HG03521 (cell line): ENCODE measurements around the gene FSTL5.

Experiments used
- ATAC-seq: cut with Tn5 transposase; IDR thresholded peaks from one replicate; pipeline ENCODE4 v1.9.1; 2021; ENCODE audit warnings: mild to moderate bottlenecking, moderate library complexity; ENCODE audit not compliant: unreplicated experiment

FSTL5 gene

DNA sequence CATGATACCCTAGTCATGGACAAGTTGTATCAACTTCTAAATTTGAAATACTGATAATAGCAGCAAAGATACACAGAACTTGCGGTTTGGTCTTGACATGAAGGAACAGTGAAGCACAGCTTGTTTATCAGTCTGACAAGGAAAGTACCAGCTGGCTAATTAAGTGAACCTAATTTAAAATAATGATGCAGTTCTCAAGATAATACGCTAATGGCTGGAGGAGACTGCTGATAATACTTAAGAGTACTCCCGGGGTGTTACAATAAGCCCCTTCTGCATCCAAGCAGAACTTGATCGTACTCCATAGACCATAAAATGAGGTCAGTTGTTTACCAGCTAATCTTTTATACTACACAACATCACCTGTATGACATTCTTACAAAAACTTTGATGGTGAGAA, 697.5 kb downstream of the FSTL5 start:
- ATAC-seq = no peak

DNA sequence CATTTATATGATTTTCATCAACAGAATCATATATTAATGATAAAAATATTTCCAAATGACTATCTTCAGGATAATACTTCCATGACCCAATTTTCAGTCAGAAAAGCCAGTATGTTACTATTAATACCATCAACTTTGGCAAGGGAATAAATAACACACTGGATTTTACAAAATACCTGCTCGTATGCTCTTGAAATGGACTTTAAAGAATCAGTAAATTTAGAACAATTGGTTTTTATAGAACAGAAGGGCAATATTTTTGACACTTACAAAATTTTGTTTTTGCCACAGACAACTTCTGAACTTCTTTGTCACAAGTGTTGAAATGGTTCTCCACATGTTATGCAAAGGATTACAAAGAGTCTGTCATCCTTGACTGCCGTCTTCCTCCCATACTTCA, 700.4 kb downstream of the FSTL5 start:
- ATAC-seq = no peak

DNA sequence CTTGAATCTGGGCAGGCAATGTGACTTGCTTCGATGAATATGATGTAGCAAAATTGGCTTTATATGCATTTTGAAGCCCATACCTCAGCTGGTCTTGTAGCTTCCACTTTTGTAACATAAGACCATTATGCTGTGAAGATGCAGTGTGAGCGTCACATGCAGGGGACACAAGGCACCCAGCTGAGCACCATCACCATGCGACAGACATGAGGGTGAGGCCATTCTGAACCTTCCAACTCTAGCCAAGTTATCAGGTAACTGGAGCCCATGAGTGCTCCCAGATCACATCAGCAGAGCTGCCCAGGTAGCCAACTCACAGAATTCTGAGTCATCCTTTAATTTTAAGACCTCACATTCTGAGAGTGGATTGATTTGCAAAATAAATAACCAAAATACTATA, 705.9 kb downstream of the FSTL5 start:
- no peak for ATAC-seq

DNA sequence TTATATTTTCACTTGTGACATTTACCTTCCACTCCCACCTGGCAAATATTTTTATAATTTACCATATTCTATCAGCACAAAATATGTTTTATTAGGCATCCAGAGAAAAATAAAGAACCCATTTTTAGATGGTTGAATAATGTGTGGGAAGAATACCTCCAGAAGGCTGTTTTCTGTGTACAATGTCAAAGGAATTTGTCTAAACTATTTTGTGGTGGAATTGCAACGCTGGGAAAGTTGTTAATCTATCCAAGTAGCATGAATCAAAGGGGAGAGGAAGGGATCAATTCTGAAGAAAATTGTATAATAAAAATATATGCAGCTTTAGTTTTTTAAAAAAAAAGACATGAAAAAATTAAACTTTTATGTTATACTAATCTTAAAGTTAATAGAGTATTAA, 706.5 kb downstream of the FSTL5 start:
- no peak for ATAC-seq

DNA sequence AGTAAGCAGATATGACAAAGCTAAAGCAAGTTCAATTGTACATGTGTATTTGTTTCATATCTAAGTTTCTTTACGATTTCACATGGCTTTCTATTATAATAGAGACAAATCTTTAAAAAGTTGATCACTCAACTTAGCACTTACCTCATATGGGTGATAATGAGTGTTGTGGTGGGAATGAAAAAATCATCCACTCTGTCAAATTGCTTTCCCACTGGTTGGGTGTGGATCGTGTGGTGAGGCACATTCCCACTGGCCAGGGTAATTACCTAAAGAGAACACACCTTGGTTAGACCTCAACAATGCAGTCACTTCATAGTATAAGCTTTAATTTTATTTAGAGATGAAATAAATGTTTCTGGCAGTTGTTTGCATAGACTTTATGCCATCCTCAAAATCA, 708.9 kb downstream of the FSTL5 start:
- ATAC-seq = no peak

DNA sequence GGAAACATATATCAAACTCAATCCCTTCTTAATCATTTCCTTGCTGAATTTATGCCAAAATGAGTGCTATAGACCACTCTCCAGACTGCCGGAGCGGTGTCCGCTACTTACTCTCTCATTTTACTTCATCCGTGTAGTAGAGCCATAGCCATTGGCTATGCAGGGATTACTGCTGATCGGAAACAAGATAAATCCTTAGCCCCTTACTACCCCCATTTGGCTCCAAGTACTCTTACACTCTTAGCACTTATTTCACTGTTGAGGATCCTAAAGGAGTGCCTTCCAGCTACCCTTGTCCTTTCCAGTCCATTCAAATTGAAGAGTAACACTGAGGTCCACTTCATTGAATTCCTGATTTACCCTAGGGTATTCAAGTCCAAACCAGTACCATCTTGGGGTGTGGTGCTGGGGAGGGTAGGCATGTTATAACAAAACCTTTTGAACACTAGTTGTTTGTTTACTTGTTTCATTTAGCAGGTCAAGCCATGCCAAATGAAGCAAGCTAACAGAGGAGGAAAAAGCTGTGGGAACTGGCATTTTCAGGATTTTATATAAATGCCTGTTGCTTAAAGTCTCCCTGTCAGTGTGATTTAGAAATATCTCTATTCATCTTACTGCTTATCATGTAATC, 715.1 kb downstream of the FSTL5 start:
- no peak for ATAC-seq

DNA sequence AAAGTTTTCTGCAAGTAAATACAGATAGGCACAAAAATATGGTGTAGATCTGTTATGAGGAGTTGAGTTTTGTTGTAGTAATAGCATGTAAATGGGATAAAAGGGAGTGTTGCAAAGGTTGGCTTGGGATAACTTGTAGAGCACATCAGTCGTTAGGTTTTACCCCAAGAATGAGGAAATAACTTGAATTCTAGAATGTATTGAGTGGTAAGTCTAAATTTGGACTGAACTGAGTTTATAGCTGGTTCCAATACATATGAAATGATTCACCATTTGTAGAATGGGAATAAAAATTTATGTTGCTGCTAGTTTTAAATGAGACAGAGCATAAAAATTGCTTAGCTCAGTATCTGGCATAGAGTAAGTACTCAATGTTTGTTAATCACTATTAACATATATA, 719.2 kb downstream of the FSTL5 start:
- no peak for ATAC-seq

DNA sequence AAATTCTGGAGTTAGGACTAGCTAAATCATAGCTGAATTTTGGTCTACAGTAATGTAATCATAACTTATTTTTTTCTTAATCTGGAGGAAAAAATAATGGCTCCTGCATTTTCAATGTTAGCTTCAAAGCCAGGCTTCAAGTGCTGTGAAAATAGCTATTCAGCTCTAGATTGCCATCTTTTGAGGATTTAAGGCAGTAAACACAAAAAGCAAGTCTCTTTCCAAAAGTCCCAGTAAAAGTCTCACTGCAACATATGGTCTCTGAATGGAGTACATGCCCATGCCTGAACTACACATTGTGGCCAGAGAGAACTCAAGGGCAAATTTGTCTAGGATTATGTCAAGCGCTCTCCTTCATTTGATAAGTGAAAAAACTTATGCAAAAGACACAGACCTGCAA, 720.9 kb downstream of the FSTL5 start:
- ATAC-seq = no peak

DNA sequence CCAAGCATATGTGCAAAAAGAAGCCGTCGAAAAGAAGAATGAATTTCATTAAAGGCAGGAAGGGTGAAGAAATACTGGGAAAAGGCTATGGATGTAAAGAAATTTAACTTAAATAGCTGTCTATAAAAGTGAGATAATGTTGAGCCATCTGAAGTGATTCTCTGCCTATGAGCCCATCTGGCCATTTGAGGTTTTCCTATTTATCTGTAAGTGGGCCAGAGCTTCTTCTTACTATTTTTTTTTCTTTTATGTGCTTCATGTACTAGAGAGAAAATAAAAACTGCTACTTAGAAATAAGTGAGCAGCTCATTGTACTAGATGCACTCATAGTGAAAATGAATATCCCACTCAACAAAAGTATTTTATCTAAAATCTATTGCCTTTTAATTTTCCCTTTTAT, 725.7 kb downstream of the FSTL5 start:
- no peak for ATAC-seq

DNA sequence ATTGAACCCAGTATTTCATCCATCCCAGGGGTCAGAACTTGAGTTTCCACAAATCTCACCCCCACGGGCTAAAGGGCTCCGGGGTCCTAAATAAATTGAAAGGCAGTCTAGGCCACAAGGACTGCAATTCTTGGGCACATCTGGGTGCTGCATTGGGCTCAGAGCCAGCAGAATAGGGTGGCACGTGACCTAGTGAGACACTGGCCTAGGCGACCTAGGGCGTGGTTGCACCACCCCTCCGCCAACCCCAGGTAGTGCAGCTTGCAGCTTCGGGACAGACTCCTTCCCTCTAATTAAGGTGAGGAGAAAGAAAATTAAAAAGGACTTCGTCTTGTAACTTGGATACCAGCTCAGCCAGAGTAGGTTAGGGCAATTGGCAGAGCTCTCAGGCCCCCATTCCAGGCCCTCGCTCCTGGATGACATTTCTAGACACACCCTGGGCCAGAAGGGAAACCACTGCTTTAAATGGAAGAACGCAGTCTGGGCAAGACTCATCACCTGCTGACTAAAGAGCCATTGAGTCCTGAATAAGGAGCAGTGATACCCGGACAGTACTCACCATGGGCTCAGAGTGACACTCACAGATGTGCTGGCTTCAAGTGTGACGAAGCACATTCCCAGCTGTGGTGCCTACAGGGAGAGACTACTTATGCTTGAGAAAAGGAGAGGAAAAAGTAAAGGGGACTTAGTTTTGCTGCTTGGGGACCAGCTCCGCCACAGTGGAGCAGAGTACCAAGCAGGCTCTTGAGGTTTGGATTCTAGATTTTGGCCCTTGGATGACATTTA, 735.4 kb downstream of the FSTL5 start:
- ATAC-seq = no peak

DNA sequence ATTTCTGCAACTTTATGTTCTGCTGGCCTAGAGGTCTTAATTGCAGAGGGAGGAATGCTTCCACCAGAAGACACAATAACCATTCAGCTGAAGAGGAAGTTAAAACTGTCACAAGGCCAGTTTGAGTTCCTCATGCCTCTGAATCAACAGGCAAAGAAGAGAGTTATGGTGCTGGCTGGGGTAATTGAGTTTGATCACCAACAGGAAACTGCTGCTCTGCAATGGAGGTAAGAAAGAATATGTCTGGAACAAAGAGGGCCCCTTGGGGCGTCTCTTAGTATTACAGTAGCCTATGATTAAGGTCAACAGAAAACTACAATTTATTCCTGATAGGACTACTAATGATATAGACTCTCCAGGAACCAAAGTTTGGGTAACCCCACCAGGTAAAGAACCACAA, 744.0 kb downstream of the FSTL5 start:
- no peak for ATAC-seq

DNA sequence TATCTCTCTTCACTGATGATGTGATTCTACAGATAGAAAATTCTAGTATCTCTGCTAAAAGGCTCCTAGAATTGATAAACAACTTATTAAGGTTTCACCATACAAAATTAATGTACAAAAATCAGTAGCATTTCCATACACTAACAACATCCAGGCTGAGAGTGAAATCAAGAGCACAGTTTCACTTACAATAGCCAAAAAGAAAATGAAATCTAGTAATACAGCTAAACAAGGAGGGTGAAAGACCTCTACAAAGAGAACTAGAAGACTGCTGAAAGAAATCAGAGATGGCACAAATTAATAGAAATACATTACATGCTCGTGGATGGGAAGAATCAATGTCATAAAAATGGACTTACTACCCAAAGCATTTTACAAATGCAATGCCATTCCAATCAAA, 751.9 kb downstream of the FSTL5 start:
- no peak for ATAC-seq

DNA sequence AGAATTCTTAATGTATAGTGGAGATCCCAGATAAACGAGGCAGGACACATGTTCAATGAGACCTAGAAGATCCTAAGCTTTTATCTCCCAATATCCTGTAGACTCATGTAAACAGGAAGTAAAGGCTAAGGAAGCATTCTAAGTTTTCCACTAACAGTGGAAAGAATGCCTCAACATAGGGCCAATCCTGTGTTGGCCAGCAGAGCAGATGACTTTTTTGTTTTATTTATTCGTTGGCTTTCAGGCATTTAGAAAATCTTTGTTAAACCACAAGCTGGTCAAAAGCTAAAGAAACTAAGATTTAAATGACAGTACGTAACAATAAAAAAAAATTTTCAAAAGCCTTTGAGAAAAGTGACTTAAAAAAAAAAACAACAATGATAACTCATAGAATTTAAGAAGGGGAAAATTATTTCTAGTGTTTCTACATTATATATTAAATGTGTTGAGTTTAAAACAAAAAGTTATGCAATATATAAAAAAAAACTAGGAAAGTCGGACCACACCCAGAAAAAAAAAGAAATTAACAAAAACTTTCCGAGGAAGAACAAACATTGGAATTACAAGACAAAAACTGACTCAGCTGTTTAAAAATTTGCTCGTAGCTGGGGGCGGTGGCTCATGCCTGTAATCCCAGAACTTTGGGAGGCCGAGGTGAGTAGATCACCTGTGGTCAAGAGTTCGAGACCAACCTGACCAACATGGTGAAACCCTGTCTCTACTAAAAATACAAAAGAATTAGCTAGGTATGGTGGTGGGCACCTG, 759.3 kb downstream of the FSTL5 start:
- no peak for ATAC-seq

DNA sequence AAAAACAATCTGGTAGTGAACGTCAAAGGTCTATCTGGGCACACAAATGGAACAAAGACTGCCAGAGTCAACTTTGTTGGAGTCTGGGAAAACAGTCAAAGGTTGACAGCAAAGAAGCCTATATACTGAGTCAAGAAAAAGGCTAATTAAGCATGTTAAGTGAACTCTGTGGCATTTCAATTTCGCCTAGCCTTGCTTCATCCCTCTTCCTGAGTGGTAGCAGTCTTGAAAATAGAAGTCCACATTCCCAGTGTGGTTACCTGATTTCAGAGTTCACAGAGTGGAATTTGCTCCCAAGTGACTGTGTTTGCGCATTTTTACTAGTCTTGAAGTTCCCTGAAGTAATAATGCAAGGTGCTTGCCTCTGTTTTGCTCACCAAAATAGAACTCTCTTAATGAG, 760.0 kb downstream of the FSTL5 start:
- no peak for ATAC-seq

DNA sequence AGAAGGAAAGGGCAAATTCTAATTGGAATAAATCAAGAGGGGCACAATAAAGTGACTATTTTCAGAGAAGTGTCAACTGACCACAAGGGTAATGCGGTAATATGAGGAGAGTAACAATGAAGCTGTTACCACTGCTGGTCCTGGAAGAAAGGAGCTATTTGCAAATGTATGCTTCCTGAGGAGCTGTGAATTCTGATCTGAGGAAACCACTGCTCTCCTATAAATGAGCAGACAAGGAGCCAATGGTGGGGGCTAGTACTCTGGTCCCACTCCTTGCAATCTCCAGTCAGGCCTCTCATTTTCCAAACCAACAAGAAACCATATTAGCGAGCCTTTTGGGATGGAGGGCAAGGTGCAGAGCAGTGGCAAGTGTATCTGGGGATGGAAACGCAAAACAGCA, 770.2 kb downstream of the FSTL5 start:
- no peak for ATAC-seq

DNA sequence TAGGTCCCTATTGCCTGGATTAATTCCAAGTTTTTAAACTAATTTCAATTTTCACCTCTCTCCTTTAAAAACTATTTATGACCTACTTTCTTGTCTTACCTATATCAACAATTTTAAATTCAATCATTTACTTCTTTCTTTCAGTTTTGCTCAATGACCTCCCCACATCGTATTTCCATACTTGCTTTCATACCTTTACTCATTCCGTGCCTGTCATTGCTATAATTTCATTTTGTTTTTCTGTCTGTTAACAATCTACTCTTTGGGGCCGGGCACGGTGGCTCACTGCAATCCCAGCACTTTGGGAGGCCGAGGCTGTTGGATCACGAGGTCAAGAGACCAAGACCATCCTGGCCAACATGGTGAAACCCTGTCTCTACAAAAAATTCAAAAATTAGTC, 781.1 kb downstream of the FSTL5 start:
- ATAC-seq = no peak

DNA sequence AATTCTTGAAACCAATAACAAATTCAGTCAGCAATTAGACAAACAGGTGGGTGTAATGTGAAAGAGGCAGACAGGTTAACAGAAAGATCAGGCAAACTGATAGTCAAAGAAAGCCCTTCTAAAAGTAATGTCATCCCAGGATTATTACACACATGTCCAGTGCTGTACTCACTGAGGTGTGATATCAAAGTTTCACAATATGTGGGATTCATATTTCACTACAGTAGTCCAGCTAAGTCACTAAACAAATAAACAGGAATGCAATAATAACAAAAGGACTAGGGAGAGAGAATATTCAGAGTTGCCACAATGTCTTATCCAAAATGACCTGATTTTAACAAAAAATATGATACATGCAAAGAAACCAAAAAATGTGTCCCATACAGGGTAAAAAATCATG, 787.5 kb downstream of the FSTL5 start:
- no peak for ATAC-seq

DNA sequence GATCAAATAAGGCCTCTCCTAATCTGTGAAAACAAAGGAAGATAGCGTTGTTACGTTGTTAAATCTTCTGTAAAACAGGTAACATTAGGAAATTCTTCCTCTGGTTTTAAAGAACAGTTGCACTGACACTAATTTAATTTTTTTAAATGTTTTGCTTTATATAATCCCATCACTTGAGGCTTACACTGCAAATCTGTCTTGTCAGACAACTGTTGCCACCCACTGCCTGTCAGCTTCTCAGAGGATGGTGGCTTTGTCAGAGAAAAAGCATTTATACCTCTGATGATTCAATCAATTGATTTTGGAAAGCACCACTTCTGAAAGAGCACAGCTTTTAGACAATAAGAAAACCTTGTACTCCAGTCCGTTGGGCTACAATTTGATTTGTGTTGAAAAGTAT, 799.1 kb downstream of the FSTL5 start:
- ATAC-seq = no peak

DNA sequence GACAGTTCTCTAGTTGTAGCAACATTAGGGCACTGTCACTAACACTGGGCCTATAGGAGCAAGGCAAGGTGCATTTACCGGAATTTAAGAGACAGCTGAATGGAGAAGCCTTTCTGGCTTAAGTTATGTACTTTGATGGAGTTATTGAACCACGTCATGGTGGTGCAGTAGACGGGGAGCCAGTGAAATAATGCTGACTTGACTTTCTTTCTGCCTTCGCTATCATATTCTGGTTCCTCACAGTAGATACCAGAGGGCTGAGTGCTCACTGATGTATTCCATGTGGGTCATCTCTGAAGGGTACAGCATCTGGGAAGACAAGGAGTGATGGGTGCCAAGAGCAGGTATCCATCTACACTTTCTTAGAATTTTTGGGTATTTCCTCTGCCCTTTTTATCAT, 802.8 kb downstream of the FSTL5 start:
- no peak for ATAC-seq

DNA sequence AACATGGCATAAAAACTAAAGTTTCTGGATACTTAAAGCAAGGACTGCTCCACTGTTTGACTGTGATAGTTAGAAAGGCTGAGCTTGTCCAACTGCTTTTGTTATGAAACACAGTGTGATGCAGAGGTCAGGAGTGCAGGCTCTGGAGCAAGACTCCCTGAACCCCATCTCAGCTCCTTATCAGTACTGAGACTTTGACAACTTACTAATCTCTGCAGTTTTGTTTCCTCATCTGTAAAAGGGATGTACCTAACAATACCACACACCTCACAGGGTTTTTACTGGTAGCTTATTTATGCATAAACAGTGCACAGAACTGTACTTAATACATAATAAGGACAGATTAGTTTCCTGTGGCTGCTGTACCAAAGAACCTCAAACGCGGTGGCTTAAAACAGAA, 804.3 kb downstream of the FSTL5 start:
- no peak for ATAC-seq

DNA sequence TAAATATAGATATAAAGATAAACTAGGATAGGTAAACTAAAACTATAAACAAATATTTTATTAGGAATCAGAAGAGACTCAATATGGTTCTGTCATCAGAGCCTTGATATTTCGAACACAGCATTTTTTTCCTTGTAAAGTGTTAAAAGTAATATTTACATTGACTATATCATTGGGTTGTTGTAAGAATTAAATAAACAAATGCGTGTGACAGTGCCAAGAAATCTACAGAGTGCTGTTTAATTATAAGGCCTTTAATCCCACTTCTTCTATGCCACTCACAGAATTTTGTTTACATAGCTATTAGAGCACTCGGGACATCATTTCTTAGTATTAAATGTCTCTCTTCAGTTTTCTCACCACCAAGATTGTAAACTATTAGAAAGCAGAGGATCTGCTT, 807.4 kb downstream of the FSTL5 start:
- no peak for ATAC-seq

DNA sequence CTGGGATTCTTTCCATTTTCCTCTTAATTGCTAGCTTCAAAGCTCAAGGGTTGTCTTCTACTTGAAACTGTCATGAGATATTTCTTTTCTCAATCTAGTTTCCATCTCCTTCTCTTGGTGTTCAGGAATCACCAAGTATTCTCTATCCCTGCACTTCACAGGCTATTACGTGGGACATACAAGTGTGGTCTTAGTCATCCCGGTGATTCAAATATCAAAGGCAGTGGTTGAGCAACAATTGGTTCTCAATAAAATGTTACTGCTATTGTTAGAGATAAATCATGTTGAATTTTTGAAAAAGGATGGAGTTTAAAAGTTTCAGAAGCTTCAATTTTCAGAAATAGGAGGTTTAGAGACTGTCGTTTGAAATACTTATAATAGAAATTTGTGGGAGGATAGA, 812.9 kb downstream of the FSTL5 start:
- ATAC-seq = no peak
